Left lung (tissue), 10 donors: ENCODE results near the gene AP3S2. TPM values are rescaled to one million over a fixed set of nuclear protein-coding genes. Genes with fewer than 3 reads are reported as not detected.

ENCODE experiments used
- ATAC-seq: fragments of 200-7000 bp; cut with Tn5 transposase; one replicate; pipeline ENCODE4 v1.9.1; 2020; ENCODE audit warnings: moderate library complexity
- DNase-seq, 4 donors: peaks; one replicate each; pipeline ENCODE4 v3.0.0-alpha.2; 2013 to 2020
- H3K27ac ChIP-seq, 2 donors: fragments of 200-600 bp; sonication (generic) in 1 of 2; one replicate each; pipeline versions ENCODE4 v1.5.0 to v1.8.0; 2020 to 2021
- H3K27me3 ChIP-seq, 2 donors: fragments of 200-600 bp; sonication (generic) in 1 of 2; one replicate each; pipeline versions ENCODE4 v1.5.0 to v1.8.0; 2020 to 2021
- H3K36me3 ChIP-seq, 2 donors: fragments of 200-600 bp; sonication (generic) in 1 of 2; one replicate each; pipeline versions ENCODE4 v1.5.0 to v1.8.0; 2020 to 2021
- H3K4me1 ChIP-seq, 2 donors: fragments of 200-600 bp; one replicate each; pipeline ENCODE4 v1.8.0; 2021
- H3K4me3 ChIP-seq, 2 donors: fragments of 200-600 bp; sonication (generic) in 1 of 2; one replicate each; pipeline versions ENCODE4 v1.5.0 to v1.8.0; 2020 to 2021; ENCODE audit warnings: mild to moderate bottlenecking in 1 of 2
- H3K9me3 ChIP-seq, 2 donors: fragments of 200-600 bp; sonication (generic) in 1 of 2; one replicate each; pipeline versions ENCODE4 v1.5.0 to v1.8.0; 2020 to 2021
- CTCF ChIP-seq, 2 donors: fragments of 200-600 bp; sonication (generic) in 1 of 2; IDR thresholded peaks; one replicate each; pipeline versions ENCODE4 v1.5.0 to v1.8.0; 2021; ENCODE audit warnings: antibody characterized with exemption in 2 of 2
- intact Hi-C, 2 donors: fragments of 100-400 bp; cut with DNase I; formaldehyde crosslinking; loops; one replicate each; pipeline versions ENCODE4 v1.11.2 to v1.14.2; 2022
- polyA plus RNA-seq, 6 donors: library from polyadenylated mRNA; unstranded; fragments of 120-200 nt; gene quantifications; one replicate each; pipeline ENCODE4 v1.2.1, GENCODE V29; 2013; ENCODE audit not compliant: insufficient read length in 6 of 6
- total RNA-seq, 2 donors: library from RNA; stranded (reverse); fragmentation: NEBNext Ultra II Directional; extraction: Animal tissue kit (Norgen Biotek cat#: 25700); gene quantifications; one replicate each; pipeline ENCODE4 v1.2.1, GENCODE V29; 2021
- donor health status: DM: no; HTN: yes; CAD: no.
- donor health status: DM: no; HTN: no; CAD: no.

The AP3S2 gene
- total and polyA plus RNA-seq, 8 donors: 27.1 to 39.5 (median 33.7) TPM

GRCh38 chr15:89823836-89824606, 69.8 kb downstream of the AP3S2 start:
- Histone ChIP-seq H3K4me3 (no peak overlapping the region), H3K27ac (peak overlapping the region in 1 of 2 donors; percentile 88), H3K9me3 (no peaks in the 10 kb centered on the region), H3K27me3 (peaks cover 0 to 10% of the 10 kb centered on the region in 2 donors), H3K36me3 (no peaks in the 10 kb centered on the region), H3K4me1 (peaks cover 11 to 84% of the 10 kb centered on the region in 2 donors)
- no peak for TF ChIP-seq CTCF (IDR thresholded peaks at IDR 0.05)
- DNase-seq (peak in 1 of 4 donors; percentile 31), ATAC-seq (no peak)
- intact Hi-C loops: no loop called here

GRCh38 chr15:89822951-89823711, 70.7 kb downstream of the AP3S2 start:
- ATAC-seq: peak; percentile 39

GRCh38 chr15:89822611-89822950, 71.2 kb downstream of the AP3S2 start:
- DNase-seq (no peak), ATAC-seq (no peak)
- TF ChIP-seq CTCF (IDR thresholded peaks at IDR 0.05): no peak
- Histone ChIP-seq H3K4me1 (peaks cover 0 to 70% of the 10 kb centered on the region in 2 donors), H3K4me3 (no peak overlapping the region), H3K9me3 (no peaks in the 10 kb centered on the region), H3K36me3 (no peaks in the 10 kb centered on the region), H3K27me3 (peaks cover 0 to 14% of the 10 kb centered on the region in 2 donors), H3K27ac (peak overlapping the region in 1 of 2 donors; percentile 88)
- intact Hi-C loops: no loop called here

More at GRCh38 chr15:89822951-89823711, 70.7 kb downstream of the AP3S2 start:
- Histone ChIP-seq H3K9me3 (no peaks in the 10 kb centered on the region), H3K27ac (peak overlapping the region in 1 of 2 donors; percentile 88), H3K4me3 (no peak overlapping the region), H3K27me3 (peaks cover 0 to 10% of the 10 kb centered on the region in 2 donors), H3K4me1 (peaks cover 3 to 76% of the 10 kb centered on the region in 2 donors), H3K36me3 (no peaks in the 10 kb centered on the region)
- TF ChIP-seq CTCF (IDR thresholded peaks at IDR 0.05): no peak
- intact Hi-C loops: no loop called here
- peak in 2 of 4 donors; percentile 70 to 85 for DNase-seq

GRCh38 chr15:89822026-89822425, 71.8 kb downstream of the AP3S2 start:
- DNase-seq (no peak), ATAC-seq (peak; percentile 15)
- intact Hi-C loops: no loop called here
- Histone ChIP-seq H3K4me1 (peaks cover 0 to 64% of the 10 kb centered on the region in 2 donors), H3K27ac (peak overlapping the region in 1 of 2 donors; percentile 88), H3K36me3 (no peaks in the 10 kb centered on the region), H3K4me3 (no peak overlapping the region), H3K9me3 (no peaks in the 10 kb centered on the region), H3K27me3 (peaks cover 0 to 19% of the 10 kb centered on the region in 2 donors)
- TF ChIP-seq CTCF (IDR thresholded peaks at IDR 0.05): no peak
